Left ventricle myocardium superior (tissue), 1 donor: ENCODE measurements around the gene TDRD6. TPM values are rescaled to one million over a fixed set of nuclear protein-coding genes. Genes with fewer than 3 reads are reported as not detected.

ENCODE experiments used
- ATAC-seq: fragments of 200-7000 bp; cut with Tn5 transposase; one replicate; pipeline ENCODE4 v1.9.1; 2020; ENCODE audit warnings: mild to moderate bottlenecking, moderate library complexity
- DNase-seq: peaks from one replicate; pipeline ENCODE4 v3.0.0-alpha.2; 2020
- intact Hi-C: fragments of 100-400 bp; cut with micrococcal nuclease; formaldehyde crosslinking; loops from one replicate; pipeline ENCODE4 v1.11.0; 2022
- total RNA-seq: library from RNA; stranded (reverse); fragmentation: NEBNext Ultra II Directional; extraction: Animal tissue kit (Norgen Biotek cat#: 25700); gene quantifications from one replicate; pipeline ENCODE4 v1.2.1, GENCODE V29; 2021
- donor health status: DM: no; HTN: yes; CAD: no; lungs with severe emphysema.

TDRD6 gene
- total RNA-seq, 1 donor from 2014 or later, result 0.30 TPM

GRCh38 chr6:46674410-46674809 is 13.3 kb upstream of the TDRD6 start:
- ATAC-seq, result no peak
- intact Hi-C loops, result no loop called here
- DNase-seq, result no peak

- DNase-seq (no peak), ATAC-seq (no peak)
- intact Hi-C loops, result no loop called here
These were observed 10.9 kb upstream of the TDRD6 start for GRCh38 chr6:46676604-46677313.

GRCh38 chr6:46677314-46677654 is 10.4 kb upstream of the TDRD6 start:
- ATAC-seq (no peak), DNase-seq (no peak)
- intact Hi-C loops, result no loop called here

GRCh38 chr6:46684771-46685170 is 2.9 kb upstream of the TDRD6 start:
- intact Hi-C loops, result no loop called here
- no peak for ATAC-seq
- DNase-seq, result no peak

GRCh38 chr6:46688117-46688965 is 656 bp downstream of the TDRD6 start:
- ATAC-seq, result no peak
- DNase-seq, result peak; percentile 25
- intact Hi-C loops, result no loop called here

- intact Hi-C loops, result no loop called here
- ATAC-seq (no peak), DNase-seq (no peak)
These were observed 1.3 kb downstream of the TDRD6 start for GRCh38 chr6:46688966-46689335.

GRCh38 chr6:46689657-46690056 is 2.0 kb downstream of the TDRD6 start:
- intact Hi-C loops, result no loop called here
- no peak for ATAC-seq
- no peak for DNase-seq

GRCh38 chr6:46690141-46690755 is 2.6 kb downstream of the TDRD6 start:
- DNase-seq, result no peak

GRCh38 chr6:46690911-46691451 is 3.3 kb downstream of the TDRD6 start:
- no peak for DNase-seq
- intact Hi-C loops, result no loop called here
- no peak for ATAC-seq

More at GRCh38 chr6:46690141-46690755, 2.6 kb downstream of the TDRD6 start:
- intact Hi-C loops, result no loop called here
- ATAC-seq, result no peak

GRCh38 chr6:46699970-46700369 is 12.3 kb downstream of the TDRD6 start:
- ATAC-seq (no peak), DNase-seq (no peak)
- intact Hi-C loops, result no loop called here

GRCh38 chr6:46704562-46704961 is 16.9 kb downstream of the TDRD6 start:
- ATAC-seq (peak; percentile 63), DNase-seq (no peak)
- intact Hi-C loops, result loop anchor here (2.0 kb wide), 1 partner anchor 76 kb away; no protein-coding TSS in a partner anchor

GRCh38 chr6:46706464-46706863 is 18.8 kb downstream of the TDRD6 start:
- no peak for ATAC-seq
- intact Hi-C loops, result no loop called here
- DNase-seq, result no peak

GRCh38 chr6:46711491-46711890 is 23.8 kb downstream of the TDRD6 start:
- intact Hi-C loops, result no loop called here
- no peak for ATAC-seq
- DNase-seq, result no peak

- ATAC-seq (no peak), DNase-seq (no peak)
- intact Hi-C loops, result no loop called here
These were observed 27.5 kb downstream of the TDRD6 start for GRCh38 chr6:46715141-46715540.

- no peak for DNase-seq
- ATAC-seq, result no peak
- intact Hi-C loops, result no loop called here
These were observed 31.4 kb downstream of the TDRD6 start for GRCh38 chr6:46719099-46719498.

GRCh38 chr6:46720401-46720800 is 32.7 kb downstream of the TDRD6 start:
- DNase-seq (no peak), ATAC-seq (no peak)
- intact Hi-C loops, result no loop called here

- ATAC-seq (no peak), DNase-seq (no peak)
- intact Hi-C loops, result no loop called here
These were observed 42.2 kb downstream of the TDRD6 start for GRCh38 chr6:46729787-46730326.

- DNase-seq (no peak), ATAC-seq (no peak)
- intact Hi-C loops, result no loop called here
These were observed 43.3 kb downstream of the TDRD6 start for GRCh38 chr6:46730921-46731461.

- DNase-seq, result no peak
- ATAC-seq, result no peak
- intact Hi-C loops, result no loop called here
These were observed 45.7 kb downstream of the TDRD6 start for GRCh38 chr6:46733341-46733801.
